ENCODE measurements around the gene TBC1D2B.
"Not testable (repeated sequence)": the region's sequence is repeated elsewhere in the genome, so short reads cannot be mapped to it uniquely, and the experiment has no call there.

DNA sequence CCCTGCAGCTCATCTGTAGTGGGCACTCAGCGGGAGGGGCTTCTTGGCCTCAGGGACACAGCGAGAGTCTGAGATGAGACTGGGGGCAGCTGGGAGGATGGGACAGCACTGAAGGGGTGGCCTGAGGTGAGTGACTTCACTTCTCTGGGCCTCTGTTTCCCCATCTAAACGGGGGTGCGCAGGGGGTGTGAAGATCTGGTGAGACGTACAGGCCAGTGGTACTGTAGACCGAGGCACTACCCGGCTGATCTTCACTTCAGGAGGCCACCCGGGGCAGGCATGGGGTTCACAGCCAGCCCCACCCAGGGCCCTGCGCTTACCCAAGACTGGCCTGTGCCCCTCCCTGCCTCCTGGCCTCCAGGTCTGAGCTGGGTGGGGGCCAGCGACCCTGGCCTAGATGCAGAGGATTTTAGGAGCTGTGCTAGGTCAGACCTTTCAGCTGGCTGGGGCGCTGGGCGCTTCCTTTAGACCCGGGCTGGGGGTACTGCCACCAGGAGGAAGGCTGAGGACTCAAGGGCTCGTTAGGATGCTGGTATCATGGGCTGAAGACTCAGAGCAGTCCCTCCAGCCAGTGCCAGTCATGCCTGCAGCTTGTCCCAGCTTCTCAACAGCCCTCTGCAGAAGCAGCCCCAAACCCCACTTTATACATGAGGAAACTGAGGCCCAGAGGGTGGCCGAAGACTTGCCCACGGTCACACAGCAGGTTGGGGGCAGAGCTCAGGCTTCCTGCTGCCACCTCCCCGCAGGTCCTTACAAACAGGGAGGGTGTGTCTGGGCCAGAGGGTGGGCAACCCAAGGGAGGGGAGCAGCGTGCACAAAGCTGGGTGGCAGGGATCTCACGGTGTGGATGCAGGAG lies 99.4 kb downstream of the TBC1D2B start:
- not testable (repeated sequence) for TF ChIP-seq CTCF (IDR thresholded peaks at IDR 0.05; ENCODE audit: poor library complexity, severe bottlenecking)
- TF ChIP-seq, protein P1, sequence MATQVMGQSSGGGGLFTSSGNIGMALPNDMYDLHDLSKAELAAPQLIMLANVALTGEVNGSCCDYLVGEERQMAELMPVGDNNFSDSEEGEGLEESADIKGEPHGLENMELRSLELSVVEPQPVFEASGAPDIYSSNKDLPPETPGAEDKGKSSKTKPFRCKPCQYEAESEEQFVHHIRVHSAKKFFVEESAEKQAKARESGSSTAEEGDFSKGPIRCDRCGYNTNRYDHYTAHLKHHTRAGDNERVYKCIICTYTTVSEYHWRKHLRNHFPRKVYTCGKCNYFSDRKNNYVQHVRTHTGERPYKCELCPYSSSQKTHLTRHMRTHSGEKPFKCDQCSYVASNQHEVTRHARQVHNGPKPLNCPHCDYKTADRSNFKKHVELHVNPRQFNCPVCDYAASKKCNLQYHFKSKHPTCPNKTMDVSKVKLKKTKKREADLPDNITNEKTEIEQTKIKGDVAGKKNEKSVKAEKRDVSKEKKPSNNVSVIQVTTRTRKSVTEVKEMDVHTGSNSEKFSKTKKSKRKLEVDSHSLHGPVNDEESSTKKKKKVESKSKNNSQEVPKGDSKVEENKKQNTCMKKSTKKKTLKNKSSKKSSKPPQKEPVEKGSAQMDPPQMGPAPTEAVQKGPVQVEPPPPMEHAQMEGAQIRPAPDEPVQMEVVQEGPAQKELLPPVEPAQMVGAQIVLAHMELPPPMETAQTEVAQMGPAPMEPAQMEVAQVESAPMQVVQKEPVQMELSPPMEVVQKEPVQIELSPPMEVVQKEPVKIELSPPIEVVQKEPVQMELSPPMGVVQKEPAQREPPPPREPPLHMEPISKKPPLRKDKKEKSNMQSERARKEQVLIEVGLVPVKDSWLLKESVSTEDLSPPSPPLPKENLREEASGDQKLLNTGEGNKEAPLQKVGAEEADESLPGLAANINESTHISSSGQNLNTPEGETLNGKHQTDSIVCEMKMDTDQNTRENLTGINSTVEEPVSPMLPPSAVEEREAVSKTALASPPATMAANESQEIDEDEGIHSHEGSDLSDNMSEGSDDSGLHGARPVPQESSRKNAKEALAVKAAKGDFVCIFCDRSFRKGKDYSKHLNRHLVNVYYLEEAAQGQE (IDR thresholded peaks at IDR 0.05; ENCODE audit: borderline replicate concordance) = not testable (repeated sequence)

Measured in neural cell (in vitro differentiated cells).